Activated CD8-positive, alpha-beta memory T cell treated with anti-CD3 and anti-CD28 coated beads, Interleukin-2, amount 50 U/mL, for 24 hours (primary cell): ENCODE measurements around the gene CHST8.
"Not testable (repeated sequence)": the region's sequence is repeated elsewhere in the genome, so short reads cannot be mapped to it uniquely, and the experiment has no call there.

Experiments
- DNase-seq: peaks from one replicate; pipeline ENCODE4 v3.0.0-alpha.2; 2020; ENCODE audit errors: extremely low read depth

CHST8 gene

GRCh38 chr19:33689138-33689746 lies 67.5 kb downstream of the CHST8 start:
- no peak for DNase-seq

GRCh38 chr19:33689868-33690267 lies 68.1 kb downstream of the CHST8 start:
- no peak for DNase-seq

- DNase-seq, result no peak
Observed at GRCh38 chr19:33690378-33691029, 68.8 kb downstream of the CHST8 start.

GRCh38 chr19:33691030-33691427 lies 69.3 kb downstream of the CHST8 start:
- DNase-seq, result no peak

- no peak for DNase-seq
Observed at GRCh38 chr19:33691736-33692135, 70.0 kb downstream of the CHST8 start.

GRCh38 chr19:33693678-33694077 lies 71.9 kb downstream of the CHST8 start:
- DNase-seq, result no peak

GRCh38 chr19:33695547-33695946 lies 73.8 kb downstream of the CHST8 start:
- DNase-seq, result not testable (repeated sequence)

- no peak for DNase-seq
Observed at GRCh38 chr19:33697766-33698165, 76.0 kb downstream of the CHST8 start.

GRCh38 chr19:33698576-33699435 lies 77.1 kb downstream of the CHST8 start:
- DNase-seq, result no peak

- no peak for DNase-seq
Observed at GRCh38 chr19:33699754-33700407, 78.1 kb downstream of the CHST8 start.

GRCh38 chr19:33700408-33701013 lies 78.8 kb downstream of the CHST8 start:
- DNase-seq, result no peak

- DNase-seq, result no peak
Observed at GRCh38 chr19:33701565-33701964, 79.8 kb downstream of the CHST8 start.

GRCh38 chr19:33702606-33703437 lies 81.1 kb downstream of the CHST8 start:
- no peak for DNase-seq

GRCh38 chr19:33703438-33703750 lies 81.6 kb downstream of the CHST8 start:
- DNase-seq, result no peak

GRCh38 chr19:33703821-33704220 lies 82.1 kb downstream of the CHST8 start:
- no peak for DNase-seq

- DNase-seq, result no peak
Observed at GRCh38 chr19:33704271-33704670, 82.5 kb downstream of the CHST8 start.

GRCh38 chr19:33705090-33705847 lies 83.5 kb downstream of the CHST8 start:
- no peak for DNase-seq

- DNase-seq, result no peak
Observed at GRCh38 chr19:33705860-33706259, 84.1 kb downstream of the CHST8 start.

GRCh38 chr19:33706631-33707030 lies 84.9 kb downstream of the CHST8 start:
- no peak for DNase-seq

- no peak for DNase-seq
Observed at GRCh38 chr19:33712268-33712667, 90.5 kb downstream of the CHST8 start.
